Measurements from ENCODE around the gene TXNL4B. TPM values are rescaled to one million over a fixed set of nuclear protein-coding genes. Genes with fewer than 3 reads are reported as not detected.
"Not testable (repeated sequence)": the region's sequence is repeated elsewhere in the genome, so short reads cannot be mapped to it uniquely, and the experiment has no call there.

Gene TXNL4B
- total RNA-seq, 1 donor from 2014 or later = 6.8 TPM

GRCh38 chr16:72083778-72084404 lies 9.5 kb downstream of the TXNL4B start:
- no peak overlapping the region for H3K4me3 ChIP-seq (ENCODE audit: low read depth, low read length)
- peaks cover 8% of the 10 kb centered on the region for H3K36me3 ChIP-seq (ENCODE audit: control insufficient read depth, insufficient read depth, low read length)
- no peaks in the 10 kb centered on the region for H3K27me3 ChIP-seq (ENCODE audit: control insufficient read depth, insufficient read depth, low read length)
- TF ChIP-seq CTCF (IDR thresholded peaks at IDR 0.05; ENCODE audit: insufficient read depth, low read length, severe bottlenecking) = no peak
- FAIRE-seq = no peak
- DNase-seq (ENCODE audit: low read depth) = no peak

- not testable (repeated sequence) for DNase-seq (ENCODE audit: low read depth); H3K27me3 ChIP-seq (ENCODE audit: control insufficient read depth, insufficient read depth, low read length); H3K4me3 ChIP-seq (ENCODE audit: low read depth, low read length); H3K36me3 ChIP-seq (ENCODE audit: control insufficient read depth, insufficient read depth, low read length)
- FAIRE-seq = peak; percentile 43
Measured at GRCh38 chr16:72076991-72077706, 16.3 kb downstream of the TXNL4B start.

GRCh38 chr16:72075067-72075466 lies 18.4 kb downstream of the TXNL4B start:
- not testable (repeated sequence) for FAIRE-seq

GRCh38 chr16:72073560-72074230 lies 19.7 kb downstream of the TXNL4B start:
- no peaks in the 10 kb centered on the region for H3K27me3 ChIP-seq (ENCODE audit: control insufficient read depth, insufficient read depth, low read length)
- no peak overlapping the region for H3K4me3 ChIP-seq (ENCODE audit: low read depth, low read length)
- no peak for TF ChIP-seq CTCF (IDR thresholded peaks at IDR 0.05; ENCODE audit: insufficient read depth, low read length, severe bottlenecking)
- DNase-seq (ENCODE audit: low read depth) = no peak
- H3K36me3 ChIP-seq (ENCODE audit: control insufficient read depth, insufficient read depth, low read length) = no peaks in the 10 kb centered on the region
- FAIRE-seq = no peak

More at GRCh38 chr16:72075067-72075466, 18.4 kb downstream of the TXNL4B start:
- not testable (repeated sequence) for H3K4me3 ChIP-seq (ENCODE audit: low read depth, low read length); DNase-seq (ENCODE audit: low read depth); H3K36me3 ChIP-seq (ENCODE audit: control insufficient read depth, insufficient read depth, low read length); H3K27me3 ChIP-seq (ENCODE audit: control insufficient read depth, insufficient read depth, low read length)

GRCh38 chr16:72072514-72073342 lies 20.7 kb downstream of the TXNL4B start:
- no peak for FAIRE-seq
- no peak for TF ChIP-seq CTCF (IDR thresholded peaks at IDR 0.05; ENCODE audit: insufficient read depth, low read length, severe bottlenecking)
- Histone ChIP-seq H3K4me3 (ENCODE audit: low read depth, low read length) (no peak overlapping the region), H3K27me3 (ENCODE audit: control insufficient read depth, insufficient read depth, low read length) (no peaks in the 10 kb centered on the region), H3K36me3 (ENCODE audit: control insufficient read depth, insufficient read depth, low read length) (no peaks in the 10 kb centered on the region)
- DNase-seq (ENCODE audit: low read depth) = no peak

DNA sequence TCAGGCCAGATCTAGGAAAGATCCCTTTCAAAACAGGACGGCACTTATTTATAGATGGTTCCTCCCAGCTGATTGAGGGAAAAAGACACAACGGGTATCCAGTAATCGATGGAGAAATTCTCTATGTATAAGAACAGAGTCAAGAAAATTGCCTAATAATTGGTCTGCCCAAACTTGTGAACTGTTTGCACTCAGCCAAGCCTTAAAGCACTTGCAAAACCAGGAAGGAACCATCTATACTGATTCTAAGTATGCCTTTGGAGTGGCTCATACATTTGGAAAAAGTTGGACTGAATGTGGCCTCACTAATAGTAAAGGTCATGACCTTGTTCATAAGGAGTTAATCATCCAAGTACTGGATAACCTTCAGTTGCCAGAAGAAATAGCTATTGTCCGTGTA lies 24.5 kb downstream of the TXNL4B start:
- DNase-seq (ENCODE audit: low read depth) (peak; percentile 71), FAIRE-seq (no peak)
- Histone ChIP-seq H3K4me3 (ENCODE audit: low read depth, low read length) (no peak overlapping the region), H3K36me3 (ENCODE audit: control insufficient read depth, insufficient read depth, low read length) (no peaks in the 10 kb centered on the region), H3K27me3 (ENCODE audit: control insufficient read depth, insufficient read depth, low read length) (no peaks in the 10 kb centered on the region)
- TF ChIP-seq CTCF (IDR thresholded peaks at IDR 0.05; ENCODE audit: insufficient read depth, low read length, severe bottlenecking) = no peak

Measured in bronchial epithelial cell (primary cell).